OCI-LY3 (cell line): Measurements from ENCODE around the gene PDGFRA.

Experiments used
- CTCF ChIP-seq: fragments of 200-600, 300-600 bp; sonication (generic); IDR thresholded peaks from 2 replicates; pipeline ENCODE4 v1.5.1; 2014; ENCODE audit warnings: antibody characterized with exemption, low read length, low read depth
- EZH2phosphoT487 ChIP-seq: fragments of 200-600 bp; shearing (Covaris generic); IDR thresholded peaks from 2 replicates; pipeline ENCODE4 v1.6.1; 2018; ENCODE audit warnings: antibody characterized with exemption, mixed run types, low read depth

- TF ChIP-seq CTCF (no peak), EZH2phosphoT487 (no peak)
Observed at GRCh38 chr4:54290980-54291379, 61.9 kb downstream of the PDGFRA start.
